ENCODE measurements around the gene HCN3.

Gene HCN3

GRCh38 chr1:155320661-155321617, 43.7 kb downstream of the HCN3 start, which contains the start of gene RUSC1:
TSS of gene RUSC1 (plus strand) at chr1:155320894. CDS start at chr1:155321774, 880 bp downstream.
- no peak within 1 kb of the TSS for H3K4me2 ChIP-seq (ENCODE audit: low read depth, low read length, poor library complexity, severe bottlenecking)
- H4K20me1 ChIP-seq (ENCODE audit: insufficient read depth, low read length, poor library complexity, severe bottlenecking): peaks cover 23% of the 10 kb centered on the region
- no peaks in the 10 kb centered on the region for H3K9me2 ChIP-seq (replicated peaks; ENCODE audit: low read depth, low read length)
- H3K36me3 ChIP-seq (ENCODE audit: insufficient read depth, low read length): peaks cover 41% of the 10 kb centered on the region; the same call in 1 of the 2 replicates
- no peak within 1 kb of the TSS for H2AFZ ChIP-seq (ENCODE audit: low read length)
- H3K9ac ChIP-seq (ENCODE audit: low read depth, low read length, poor library complexity, severe bottlenecking): no peak within 1 kb of the TSS
- TF ChIP-seq EZH2phosphoT487 (IDR thresholded peaks at IDR 0.05; ENCODE audit: borderline replicate concordance) (no peak), CTCF (conservative IDR thresholded peaks at IDR 0.05; ENCODE audit: low read length) (no peak)
- no peaks in the 10 kb centered on the region for H3K9me3 ChIP-seq (ENCODE audit: insufficient read depth, low read depth, low read length)
- H3K4me1 ChIP-seq (ENCODE audit: insufficient read depth, low read length, poor library complexity, severe bottlenecking): peaks cover 22% of the 10 kb centered on the region
- no peak within 1 kb of the TSS for H3K4me3 ChIP-seq (ENCODE audit: low read length, poor library complexity, severe bottlenecking)
- H3F3A ChIP-seq (ENCODE audit: low read depth): no peaks in the 10 kb centered on the region
- no peaks in the 10 kb centered on the region for H3K27me3 ChIP-seq (ENCODE audit: insufficient read depth, low read length, poor library complexity, severe bottlenecking)
- H3K79me2 ChIP-seq (ENCODE audit: insufficient read depth, low read length): peaks cover 22% of the 10 kb centered on the region

GRCh38 chr1:155321639-155322503, 44.6 kb downstream of the HCN3 start:
- Histone ChIP-seq H3K27me3 (ENCODE audit: insufficient read depth, low read length, poor library complexity, severe bottlenecking) (no peaks in the 10 kb centered on the region), H3K9ac (ENCODE audit: low read depth, low read length, poor library complexity, severe bottlenecking) (peak overlapping the region; percentile 86), H3K36me3 (ENCODE audit: insufficient read depth, low read length) (peaks cover 38% of the 10 kb centered on the region; the same call in 1 of the 2 replicates), H3K4me3 (ENCODE audit: low read length, poor library complexity, severe bottlenecking) (peak overlapping the region; percentile 92), H3K9me3 (ENCODE audit: insufficient read depth, low read depth, low read length) (no peaks in the 10 kb centered on the region), H3K4me2 (ENCODE audit: low read depth, low read length, poor library complexity, severe bottlenecking) (peak overlapping the region; percentile 79), H3K9me2 (replicated peaks; ENCODE audit: low read depth, low read length) (no peaks in the 10 kb centered on the region), H3K79me2 (ENCODE audit: insufficient read depth, low read length) (peaks cover 13% of the 10 kb centered on the region), H2AFZ (ENCODE audit: low read length) (no peak overlapping the region), H4K20me1 (ENCODE audit: insufficient read depth, low read length, poor library complexity, severe bottlenecking) (peaks cover 21% of the 10 kb centered on the region), H3K4me1 (ENCODE audit: insufficient read depth, low read length, poor library complexity, severe bottlenecking) (peaks cover 26% of the 10 kb centered on the region), H3F3A (ENCODE audit: low read depth) (0 out of 2 replicates have a peak, but pooled peaks cover under 1% of the 10 kb centered on the region)
- TF ChIP-seq EZH2phosphoT487 (IDR thresholded peaks at IDR 0.05; ENCODE audit: borderline replicate concordance): no peak
- TF ChIP-seq CTCF (conservative IDR thresholded peaks at IDR 0.05; ENCODE audit: low read length): no peak

- H3K9me2 ChIP-seq (replicated peaks; ENCODE audit: low read depth, low read length): no peaks in the 10 kb centered on the region
- peak overlapping the region; percentile 79 for H3K4me2 ChIP-seq (ENCODE audit: low read depth, low read length, poor library complexity, severe bottlenecking)
- H4K20me1 ChIP-seq (ENCODE audit: insufficient read depth, low read length, poor library complexity, severe bottlenecking): peaks cover 17% of the 10 kb centered on the region
- H3K4me3 ChIP-seq (ENCODE audit: low read length, poor library complexity, severe bottlenecking): peak overlapping the region; percentile 92
- TF ChIP-seq CTCF (conservative IDR thresholded peaks at IDR 0.05; ENCODE audit: low read length) (no peak), EZH2phosphoT487 (IDR thresholded peaks at IDR 0.05; ENCODE audit: borderline replicate concordance) (no peak)
- H3K9ac ChIP-seq (ENCODE audit: low read depth, low read length, poor library complexity, severe bottlenecking): peak overlapping the region; percentile 86
- 0 out of 2 replicates have a peak, but pooled peaks cover 6% of the 10 kb centered on the region for H3F3A ChIP-seq (ENCODE audit: low read depth)
- H3K4me1 ChIP-seq (ENCODE audit: insufficient read depth, low read length, poor library complexity, severe bottlenecking): peaks cover 26% of the 10 kb centered on the region
- H3K36me3 ChIP-seq (ENCODE audit: insufficient read depth, low read length): peaks cover 38% of the 10 kb centered on the region; the same call in 1 of the 2 replicates
- H2AFZ ChIP-seq (ENCODE audit: low read length): no peak overlapping the region
- no peaks in the 10 kb centered on the region for H3K9me3 ChIP-seq (ENCODE audit: insufficient read depth, low read depth, low read length)
- peaks cover 10% of the 10 kb centered on the region for H3K79me2 ChIP-seq (ENCODE audit: insufficient read depth, low read length)
- H3K27me3 ChIP-seq (ENCODE audit: insufficient read depth, low read length, poor library complexity, severe bottlenecking): no peaks in the 10 kb centered on the region
Measured at GRCh38 chr1:155322571-155322952, 45.3 kb downstream of the HCN3 start.

Measured in Loucy (cell line).